Measurements from ENCODE around the gene DBT. TPM values are rescaled to one million over a fixed set of nuclear protein-coding genes. Genes with fewer than 3 reads are reported as not detected.

Gene DBT
- total and polyA plus RNA-seq, 2 of the 13 experiments (the other 11 are each of a cell fraction or from before 2014, with no cell fraction given), result 3.3 to 10.2 TPM

DNA sequence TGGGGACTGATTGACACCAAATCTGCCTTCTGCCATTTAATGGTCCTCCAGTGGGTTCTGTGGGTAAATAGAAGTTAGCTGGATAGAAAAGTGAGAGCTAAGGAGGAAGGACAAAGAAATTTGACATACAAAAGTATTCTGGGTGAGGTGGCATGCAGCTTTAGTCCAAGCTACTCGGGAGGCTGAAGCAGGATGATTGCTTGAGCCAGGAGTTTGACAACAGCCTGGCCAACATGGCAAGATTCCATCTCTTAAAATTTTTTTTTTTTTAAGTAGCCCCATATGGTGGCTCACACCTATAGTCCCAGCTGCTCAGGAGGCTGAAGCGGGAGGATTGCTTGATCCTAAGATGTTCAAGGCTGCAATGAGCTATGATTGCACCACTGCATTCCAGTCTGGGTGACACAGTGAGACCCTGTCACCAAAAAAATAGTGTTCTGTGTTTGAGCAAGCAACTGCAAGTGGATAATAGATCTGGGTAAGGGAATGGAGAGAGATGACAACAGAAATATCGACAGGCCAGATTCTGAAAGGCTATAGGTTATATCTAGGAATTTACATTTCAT is 29.8 kb upstream of the DBT start (continued):
- TF ChIP-seq SNAI1 (CRISPR knock-in tag; IDR thresholded peaks at IDR 0.05; ENCODE audit: borderline replicate concordance) (no peak), JUN (CRISPR knock-in tag; IDR thresholded peaks at IDR 0.05) (no peak), POLR2AphosphoS2 (IDR thresholded peaks at IDR 0.05; ENCODE audit: low read depth, low read length) (no peak), MEIS2 (CRISPR knock-in tag; IDR thresholded peaks at IDR 0.05) (no peak), PHF5A (CRISPR knock-in tag; IDR thresholded peaks at IDR 0.05; ENCODE audit: low read depth, unreplicated experiment) (no peak), MEIS1 (CRISPR knock-in tag; IDR thresholded peaks at IDR 0.05; ENCODE audit: borderline replicate concordance) (no peak), ZNF124 (CRISPR knock-in tag; IDR thresholded peaks at IDR 0.05) (no peak), ZNF564 (CRISPR knock-in tag; IDR thresholded peaks at IDR 0.05) (no peak)

GRCh38 chr1:100277866-100278265 is 28.2 kb upstream of the DBT start:
- BruUV-seq (replicated peaks), result no TSS peak
- CTCF ChIA-PET (ENCODE audit: low intra/inter-chr PET ratio, low total read pairs), result no interaction called here
- Histone ChIP-seq H3K27ac (ENCODE audit: extremely low read length, insufficient read depth, low read length) (no peak overlapping the region), H3K36me3 (replicated peaks in 1 of 2; ENCODE audit: control insufficient read depth in 1 of 2, insufficient read depth in 2 of 2, low read length in 2 of 2) (peaks cover 3 to 74% of the 10 kb centered on the region in 2 experiments), H3K27me3 (ENCODE audit: control insufficient read depth in 1 of 2, insufficient read depth in 2 of 2, low read length in 2 of 2) (no peaks in the 10 kb centered on the region), H3K4me3 (replicated peaks in 1 of 3; ENCODE audit: insufficient read depth in 1 of 3, low read depth in 2 of 3, low read length in 3 of 3) (no peak overlapping the region), H3K4me1 (ENCODE audit: insufficient read depth, low read length) (no peaks in the 10 kb centered on the region), H2AFZ (ENCODE audit: low read length) (no peak overlapping the region), H3K9ac (ENCODE audit: insufficient read depth, low read depth, low read length) (no peak overlapping the region), H3K9me3 (ENCODE audit: low read length) (no peaks in the 10 kb centered on the region), H4K20me1 (ENCODE audit: insufficient read depth, low read length) (no peaks in the 10 kb centered on the region), H3K79me2 (ENCODE audit: insufficient read depth, low read length) (no peaks in the 10 kb centered on the region), H3K4me2 (ENCODE audit: low read depth, low read length) (no peak overlapping the region)
- no peak for DNase-seq (ENCODE audit: low spot score)
- intact Hi-C loops (cut with micrococcal nuclease; ENCODE audit: unreplicated experiment) (no loop called here), in situ Hi-C loops (cut with HindIII; ENCODE audit: extremely low pct_ligation_motif_present, low pct_unique_long_range_greater_than_20kb) (no loop called here)
- no peak for ATAC-seq
- WGBS (ENCODE audit: low lambda C conversion rate), result 96% methylated on average over 1 of the region's 1 CpG
- POLR2A ChIA-PET, result no interaction called here
- no peak for FAIRE-seq
- TF ChIP-seq, protein P1, sequence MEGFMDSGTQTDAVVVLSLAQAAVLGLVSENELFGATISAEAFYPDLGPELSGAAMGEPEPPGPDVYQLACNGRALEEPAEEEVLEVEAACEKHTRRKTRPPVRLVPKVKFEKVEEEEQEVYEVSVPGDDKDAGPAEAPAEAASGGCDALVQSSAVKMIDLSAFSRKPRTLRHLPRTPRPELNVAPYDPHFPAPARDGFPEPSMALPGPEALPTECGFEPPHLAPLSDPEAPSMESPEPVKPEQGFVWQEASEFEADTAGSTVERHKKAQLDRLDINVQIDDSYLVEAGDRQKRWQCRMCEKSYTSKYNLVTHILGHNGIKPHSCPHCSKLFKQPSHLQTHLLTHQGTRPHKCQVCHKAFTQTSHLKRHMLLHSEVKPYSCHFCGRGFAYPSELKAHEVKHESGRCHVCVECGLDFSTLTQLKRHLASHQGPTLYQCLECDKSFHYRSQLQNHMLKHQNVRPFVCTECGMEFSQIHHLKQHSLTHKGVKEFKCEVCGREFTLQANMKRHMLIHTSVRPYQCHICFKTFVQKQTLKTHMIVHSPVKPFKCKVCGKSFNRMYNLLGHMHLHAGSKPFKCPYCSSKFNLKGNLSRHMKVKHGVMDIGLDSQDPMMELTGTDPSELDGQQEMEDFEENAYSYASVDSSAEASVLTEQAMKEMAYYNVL (CRISPR knock-in tag; IDR thresholded peaks at IDR 0.05; ENCODE audit: borderline replicate concordance), result no peak
